ENCODE results near the gene ST6GALNAC5.

ST6GALNAC5 gene

DNA sequence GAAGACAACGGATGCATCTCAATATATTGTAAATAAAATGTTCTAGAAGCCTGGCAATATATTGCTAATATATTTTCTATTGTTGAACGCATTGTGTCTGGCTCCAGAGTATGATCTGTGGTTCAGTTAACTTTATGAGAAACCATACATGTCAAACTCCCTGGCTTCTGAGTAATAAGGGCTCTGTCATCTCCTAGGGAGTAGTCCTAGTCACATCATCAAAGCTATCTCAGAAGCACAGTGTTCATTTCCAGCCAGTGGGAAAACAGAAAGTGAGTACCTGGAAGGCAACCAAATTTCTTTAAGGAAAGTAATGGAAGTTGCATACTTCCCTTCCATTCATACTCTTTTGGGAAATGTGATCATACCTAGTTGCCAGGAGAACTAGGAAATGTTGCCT, 27.0 kb upstream of the ST6GALNAC5 start:
- H3K9me3 ChIP-seq (ENCODE audit: insufficient read depth, low read depth, low read length): no peaks in the 10 kb centered on the region
- H3K4me1 ChIP-seq (ENCODE audit: insufficient read depth, low read length): peaks cover 11% of the 10 kb centered on the region
- no peaks in the 10 kb centered on the region for H3K27me3 ChIP-seq (ENCODE audit: insufficient read depth, low read length)
- H3K9ac ChIP-seq (ENCODE audit: low read depth, low read length): no peak overlapping the region
- no peak overlapping the region for H3K27ac ChIP-seq (ENCODE audit: low read depth, low read length)
- WGBS: 89% methylated on average over 2 of the region's 2 CpGs
- no peaks in the 10 kb centered on the region for H3K36me3 ChIP-seq (ENCODE audit: insufficient read depth, low read length)
- H3K4me3 ChIP-seq (ENCODE audit: low read length): no peak overlapping the region

DNA sequence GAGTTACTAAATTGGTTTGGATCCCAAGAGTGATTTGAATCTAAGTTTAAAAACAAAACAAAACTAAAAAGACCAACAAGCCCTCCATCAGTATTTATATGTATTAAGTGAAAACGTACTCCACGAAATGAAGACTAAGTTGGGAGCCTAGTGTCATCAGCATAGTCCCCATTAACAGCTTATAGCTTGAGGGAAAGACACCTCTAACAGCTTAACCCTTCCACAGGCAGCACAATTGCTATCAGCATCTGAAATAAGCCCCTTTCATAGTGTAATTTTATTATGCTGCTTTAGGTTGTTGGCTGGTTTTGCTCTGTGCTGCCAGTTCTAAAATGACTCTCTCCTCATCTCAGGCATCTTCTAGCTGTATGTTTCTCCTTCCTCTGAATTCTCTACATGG, 25.8 kb upstream of the ST6GALNAC5 start:
- Histone ChIP-seq H3K4me1 (ENCODE audit: insufficient read depth, low read length) (peaks cover 11% of the 10 kb centered on the region), H3K9ac (ENCODE audit: low read depth, low read length) (no peak overlapping the region), H3K36me3 (ENCODE audit: insufficient read depth, low read length) (no peaks in the 10 kb centered on the region), H3K4me3 (ENCODE audit: low read length) (no peak overlapping the region), H3K27ac (ENCODE audit: low read depth, low read length) (no peak overlapping the region), H3K27me3 (ENCODE audit: insufficient read depth, low read length) (no peaks in the 10 kb centered on the region), H3K9me3 (ENCODE audit: insufficient read depth, low read depth, low read length) (no peaks in the 10 kb centered on the region)
- WGBS: 67% methylated on average over 1 of the region's 2 CpGs

DNA sequence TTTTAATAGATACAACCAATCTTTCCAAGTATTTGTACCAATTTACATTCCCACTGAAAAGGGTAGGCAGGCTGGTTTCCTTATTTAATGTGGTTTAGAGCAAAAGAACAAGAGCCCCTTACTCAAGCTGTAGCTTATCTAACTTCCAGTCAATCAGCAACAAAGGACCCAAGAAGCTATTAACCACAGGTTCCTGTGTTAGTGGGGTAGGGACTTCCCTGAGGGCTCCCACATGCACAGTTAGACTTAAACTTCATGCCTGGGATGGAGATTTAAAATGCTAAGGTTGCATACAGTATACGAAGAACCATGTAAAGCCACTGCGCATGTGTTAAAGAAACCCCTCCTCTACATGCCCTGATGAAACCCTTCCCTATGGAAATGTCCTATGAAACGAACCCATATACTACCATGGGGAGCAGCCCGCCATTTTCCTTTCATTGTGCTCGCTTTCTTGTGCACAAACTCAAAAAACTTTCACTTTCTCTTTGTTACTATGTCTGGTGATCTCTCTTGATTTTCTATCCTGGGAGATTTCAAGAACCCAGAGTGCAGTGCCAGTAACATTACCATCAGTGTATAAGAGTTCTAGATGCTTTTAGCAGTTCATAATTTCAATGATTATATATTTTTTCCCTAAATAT, 23.3 kb upstream of the ST6GALNAC5 start:
- Histone ChIP-seq H3K36me3 (ENCODE audit: insufficient read depth, low read length) (no peaks in the 10 kb centered on the region), H3K27ac (ENCODE audit: low read depth, low read length) (no peak overlapping the region), H3K4me3 (ENCODE audit: low read length) (no peak overlapping the region), H3K27me3 (ENCODE audit: insufficient read depth, low read length) (no peaks in the 10 kb centered on the region), H3K4me1 (ENCODE audit: insufficient read depth, low read length) (peaks cover 11% of the 10 kb centered on the region), H3K9me3 (ENCODE audit: insufficient read depth, low read depth, low read length) (no peaks in the 10 kb centered on the region), H3K9ac (ENCODE audit: low read depth, low read length) (no peak overlapping the region)
- 93% methylated on average over 5 of the region's 5 CpGs for WGBS

DNA sequence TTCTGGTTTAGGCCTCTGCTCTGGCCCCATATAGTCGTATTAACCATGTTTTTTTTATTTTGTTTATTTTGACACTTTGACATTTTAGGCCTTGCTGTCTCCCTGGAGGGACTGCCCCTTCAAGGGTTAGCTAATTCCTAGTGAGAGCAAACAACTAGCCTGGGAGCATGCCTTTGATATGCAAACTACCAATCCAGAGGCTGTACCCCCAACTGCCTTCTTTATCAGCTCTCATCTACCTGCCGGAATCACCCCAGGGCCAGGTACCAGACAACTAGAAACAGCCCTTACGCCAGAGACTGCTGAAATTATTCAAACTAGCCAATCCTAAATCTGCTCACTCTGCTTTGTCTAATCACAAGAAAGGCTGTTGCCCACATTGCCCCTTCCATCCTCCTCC, 13.0 kb upstream of the ST6GALNAC5 start:
- Histone ChIP-seq H3K36me3 (ENCODE audit: insufficient read depth, low read length) (no peaks in the 10 kb centered on the region), H3K9me3 (ENCODE audit: insufficient read depth, low read depth, low read length) (no peaks in the 10 kb centered on the region), H3K27me3 (ENCODE audit: insufficient read depth, low read length) (peaks cover 13% of the 10 kb centered on the region; the same call in 1 of the 2 replicates), H3K27ac (ENCODE audit: low read depth, low read length) (no peak overlapping the region), H3K9ac (ENCODE audit: low read depth, low read length) (no peak overlapping the region), H3K4me1 (ENCODE audit: insufficient read depth, low read length) (peaks cover 31% of the 10 kb centered on the region), H3K4me3 (ENCODE audit: low read length) (no peak overlapping the region)
- WGBS: 15% methylated on average over 3 of the region's 3 CpGs

DNA sequence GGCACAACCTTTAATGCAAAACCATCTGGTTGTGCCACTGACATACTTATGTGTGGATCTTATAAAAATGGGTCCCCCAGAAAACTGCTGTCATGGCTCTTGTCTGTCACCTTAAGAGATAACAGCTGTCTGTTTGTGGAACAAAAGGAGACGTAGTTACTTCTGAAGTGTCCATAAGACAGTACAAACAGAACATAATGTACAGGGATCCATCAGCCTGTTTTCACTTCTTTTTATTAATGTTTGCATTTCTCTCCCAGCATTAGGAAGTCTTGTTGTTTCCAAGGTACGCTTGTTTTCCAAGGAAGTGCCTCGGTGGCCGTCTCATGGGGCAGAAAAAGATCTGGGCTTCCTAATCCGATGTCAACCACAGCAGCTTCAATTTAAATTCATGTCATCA, 11.2 kb upstream of the ST6GALNAC5 start:
- no peaks in the 10 kb centered on the region for H3K36me3 ChIP-seq (ENCODE audit: insufficient read depth, low read length)
- no peaks in the 10 kb centered on the region for H3K9me3 ChIP-seq (ENCODE audit: insufficient read depth, low read depth, low read length)
- H3K4me3 ChIP-seq (ENCODE audit: low read length): no peak overlapping the region
- H3K9ac ChIP-seq (ENCODE audit: low read depth, low read length): no peak overlapping the region
- no peak overlapping the region for H3K27ac ChIP-seq (ENCODE audit: low read depth, low read length)
- H3K27me3 ChIP-seq (ENCODE audit: insufficient read depth, low read length): peaks cover 13% of the 10 kb centered on the region; the same call in 1 of the 2 replicates
- H3K4me1 ChIP-seq (ENCODE audit: insufficient read depth, low read length): peaks cover 31% of the 10 kb centered on the region
- WGBS: 97% methylated on average over 5 of the region's 5 CpGs

DNA sequence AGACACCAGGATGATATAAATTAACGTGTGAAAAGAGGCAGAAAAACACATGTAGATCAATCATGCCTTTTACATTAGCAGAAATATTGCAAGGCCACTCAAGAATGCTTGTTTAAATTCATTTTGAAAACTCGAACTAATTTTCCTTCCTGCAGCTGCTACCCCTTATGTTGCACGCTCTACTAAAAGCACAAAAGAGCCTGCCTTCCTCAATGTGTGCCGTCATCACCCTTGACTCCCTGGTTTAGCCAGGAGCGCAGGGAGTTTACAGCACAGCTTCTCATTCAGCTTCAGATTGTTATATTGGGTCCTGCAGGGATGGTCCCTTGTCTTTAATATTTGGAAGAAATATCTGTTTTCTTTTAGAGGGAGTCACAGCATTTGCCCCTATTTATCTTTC, 10.1 kb upstream of the ST6GALNAC5 start:
- WGBS: 67% methylated on average over 5 of the region's 5 CpGs
- Histone ChIP-seq H3K4me3 (ENCODE audit: low read length) (no peak overlapping the region), H3K36me3 (ENCODE audit: insufficient read depth, low read length) (no peaks in the 10 kb centered on the region), H3K9me3 (ENCODE audit: insufficient read depth, low read depth, low read length) (no peaks in the 10 kb centered on the region), H3K9ac (ENCODE audit: low read depth, low read length) (no peak overlapping the region), H3K27me3 (ENCODE audit: insufficient read depth, low read length) (peaks cover 13% of the 10 kb centered on the region; the same call in 1 of the 2 replicates), H3K27ac (ENCODE audit: low read depth, low read length) (no peak overlapping the region), H3K4me1 (ENCODE audit: insufficient read depth, low read length) (peaks cover 31% of the 10 kb centered on the region)

DNA sequence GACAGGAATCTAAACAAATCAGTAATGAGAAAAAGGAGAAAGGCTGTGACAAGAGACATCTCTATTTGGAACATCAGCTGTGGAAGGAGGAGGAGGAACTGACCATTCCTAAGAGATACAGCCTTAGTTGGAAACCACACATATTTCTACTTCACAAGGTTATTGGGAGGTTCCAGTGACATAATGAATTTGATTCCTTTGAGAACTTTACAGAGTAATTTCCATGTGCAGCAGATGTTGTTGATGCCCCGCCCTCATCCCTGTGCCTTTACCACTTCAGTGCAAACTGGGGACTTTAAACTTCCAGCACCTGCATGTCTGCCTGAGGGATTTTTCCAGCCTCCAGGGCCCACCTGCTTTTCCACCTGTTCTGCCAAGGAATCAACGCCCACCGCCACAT, 9.3 kb upstream of the ST6GALNAC5 start:
- Histone ChIP-seq H3K36me3 (ENCODE audit: insufficient read depth, low read length) (no peaks in the 10 kb centered on the region), H3K9me3 (ENCODE audit: insufficient read depth, low read depth, low read length) (no peaks in the 10 kb centered on the region), H3K4me1 (ENCODE audit: insufficient read depth, low read length) (peaks cover 31% of the 10 kb centered on the region), H3K4me3 (ENCODE audit: low read length) (no peak overlapping the region), H3K27ac (ENCODE audit: low read depth, low read length) (no peak overlapping the region), H3K9ac (ENCODE audit: low read depth, low read length) (no peak overlapping the region), H3K27me3 (ENCODE audit: insufficient read depth, low read length) (peaks cover 13% of the 10 kb centered on the region; the same call in 1 of the 2 replicates)
- WGBS: 93% methylated on average over 3 of the region's 3 CpGs

DNA sequence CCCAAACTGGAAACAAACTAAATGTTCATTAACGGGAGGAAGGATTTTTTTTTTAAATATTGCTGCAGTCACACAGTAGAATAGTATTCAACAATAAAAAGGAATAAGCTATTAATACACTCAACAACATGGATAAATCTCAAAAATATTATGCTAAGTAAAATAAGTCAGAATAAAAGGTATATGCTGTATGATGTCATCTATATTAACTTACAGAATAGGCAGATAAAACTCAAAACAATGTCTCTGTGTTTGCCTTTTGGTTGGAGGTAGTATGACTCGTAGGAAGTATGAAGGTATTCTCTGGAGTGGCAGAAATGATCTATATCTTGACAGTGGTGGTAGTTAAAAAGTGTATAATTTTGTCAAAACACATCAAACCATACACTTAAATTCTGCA, 6.1 kb upstream of the ST6GALNAC5 start:
- Histone ChIP-seq H3K9me3 (ENCODE audit: insufficient read depth, low read depth, low read length) (no peaks in the 10 kb centered on the region), H3K27me3 (ENCODE audit: insufficient read depth, low read length) (peaks cover 8% of the 10 kb centered on the region; the same call in 1 of the 2 replicates), H3K4me3 (ENCODE audit: low read length) (no peak overlapping the region), H3K4me1 (ENCODE audit: insufficient read depth, low read length) (peaks cover 20% of the 10 kb centered on the region), H3K36me3 (ENCODE audit: insufficient read depth, low read length) (no peaks in the 10 kb centered on the region), H3K9ac (ENCODE audit: low read depth, low read length) (no peak overlapping the region), H3K27ac (ENCODE audit: low read depth, low read length) (no peak overlapping the region)
- WGBS: 100% methylated on average over 1 of the region's 2 CpGs

DNA sequence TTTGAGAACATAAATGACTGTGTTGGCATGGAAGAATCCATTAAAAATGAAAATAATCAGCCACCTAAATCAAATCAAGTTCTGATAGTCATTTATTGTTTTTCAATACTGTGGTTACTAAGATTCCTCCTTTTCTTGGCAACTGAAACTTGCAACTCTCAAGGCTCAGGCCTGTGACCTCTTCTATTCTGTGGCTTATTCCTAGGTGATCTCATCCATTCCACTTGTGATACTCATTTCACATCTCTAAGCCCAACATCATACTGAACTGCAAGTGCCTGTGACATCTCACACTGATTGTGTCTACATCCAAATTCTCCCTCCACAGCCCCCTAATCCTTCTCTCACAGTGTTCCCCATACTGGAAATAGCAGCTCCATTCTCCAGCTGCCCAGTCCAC, 4.8 kb upstream of the ST6GALNAC5 start:
- Histone ChIP-seq H3K36me3 (ENCODE audit: insufficient read depth, low read length) (no peaks in the 10 kb centered on the region), H3K9me3 (ENCODE audit: insufficient read depth, low read depth, low read length) (no peaks in the 10 kb centered on the region), H3K4me1 (ENCODE audit: insufficient read depth, low read length) (peaks cover 15% of the 10 kb centered on the region), H3K4me3 (ENCODE audit: low read length) (no peak overlapping the region), H3K27me3 (ENCODE audit: insufficient read depth, low read length) (peaks cover 14% of the 10 kb centered on the region), H3K27ac (ENCODE audit: low read depth, low read length) (no peak overlapping the region), H3K9ac (ENCODE audit: low read depth, low read length) (no peak overlapping the region)

DNA sequence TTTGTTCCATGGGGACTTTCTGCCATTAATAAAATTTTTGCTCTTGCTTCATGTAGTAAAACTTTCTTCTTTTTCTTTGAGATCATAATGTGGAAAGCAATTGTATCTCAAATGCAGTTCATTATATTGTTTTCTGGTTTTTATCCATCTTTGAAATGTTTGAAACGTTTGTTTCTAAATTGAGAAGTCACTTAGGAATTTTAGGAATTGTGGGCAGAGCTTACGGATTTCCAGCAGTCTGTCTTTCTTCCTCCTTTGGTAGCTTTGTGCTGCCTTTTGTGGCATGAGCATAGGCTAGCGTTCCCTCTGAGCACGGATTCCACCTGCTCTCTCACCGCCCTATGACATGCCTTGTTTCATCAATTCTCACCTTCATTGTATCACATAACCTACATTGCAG, 2.9 kb upstream of the ST6GALNAC5 start:
- Histone ChIP-seq H3K4me3 (ENCODE audit: low read length) (no peak overlapping the region), H3K27ac (ENCODE audit: low read depth, low read length) (no peak overlapping the region), H3K9me3 (ENCODE audit: insufficient read depth, low read depth, low read length) (no peaks in the 10 kb centered on the region), H3K27me3 (ENCODE audit: insufficient read depth, low read length) (peaks cover 33% of the 10 kb centered on the region), H3K9ac (ENCODE audit: low read depth, low read length) (no peak overlapping the region), H3K4me1 (ENCODE audit: insufficient read depth, low read length) (peaks cover 14% of the 10 kb centered on the region), H3K36me3 (ENCODE audit: insufficient read depth, low read length) (no peaks in the 10 kb centered on the region)
- WGBS: 57% methylated on average over 5 of the region's 5 CpGs

DNA sequence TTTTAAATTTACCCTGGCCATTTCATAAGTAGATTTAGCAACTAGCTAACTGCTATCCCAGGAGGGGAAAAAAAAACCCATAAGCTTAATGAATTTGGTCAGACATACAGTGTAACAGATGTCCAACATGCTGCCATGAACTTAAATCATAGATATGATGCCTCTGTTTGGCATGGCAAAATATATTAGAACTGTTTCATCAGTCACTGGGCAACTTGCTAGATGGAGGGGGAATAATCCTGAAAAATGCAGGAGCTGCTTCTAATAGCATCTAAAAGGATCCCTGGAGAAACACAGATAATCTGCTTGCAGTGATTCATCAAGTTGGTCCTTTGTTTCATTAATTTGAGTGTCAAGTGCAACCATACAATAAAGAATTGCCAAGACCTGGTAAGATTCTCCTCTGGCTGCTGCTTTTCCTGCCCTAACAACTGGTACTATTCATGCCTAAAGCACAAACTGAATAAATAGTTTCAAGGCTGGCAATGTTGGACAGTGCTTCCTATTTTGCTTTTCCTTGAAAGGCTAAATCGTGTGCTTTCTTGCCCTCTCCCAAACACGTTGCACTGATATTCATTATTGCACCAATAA, 1.5 kb upstream of the ST6GALNAC5 start:
- no peak overlapping the region for H3K4me3 ChIP-seq (ENCODE audit: low read length)
- peaks cover 14% of the 10 kb centered on the region for H3K4me1 ChIP-seq (ENCODE audit: insufficient read depth, low read length)
- H3K27me3 ChIP-seq (ENCODE audit: insufficient read depth, low read length): peaks cover 41% of the 10 kb centered on the region
- no peak overlapping the region for H3K9ac ChIP-seq (ENCODE audit: low read depth, low read length)
- H3K36me3 ChIP-seq (ENCODE audit: insufficient read depth, low read length): peaks cover 3% of the 10 kb centered on the region; the same call in 1 of the 2 replicates
- 85% methylated on average over 2 of the region's 2 CpGs for WGBS
- no peaks in the 10 kb centered on the region for H3K9me3 ChIP-seq (ENCODE audit: insufficient read depth, low read depth, low read length)
- H3K27ac ChIP-seq (ENCODE audit: low read depth, low read length): no peak overlapping the region

Data from HUES64 (cell line).